Activated CD4-positive, alpha-beta T cell treated with anti-CD3 and anti-CD28 coated beads for 48 hours (primary cell): ENCODE measurements around the gene RAB9A.
A peak's percentile ranks its signal among the peaks of the same experiment; 100 is the strongest.
"Not testable (repeated sequence)": the region's sequence is repeated elsewhere in the genome, so short reads cannot be mapped to it uniquely, and the experiment has no call there.

Experiments
- DNase-seq: peaks from one replicate; pipeline ENCODE4 v3.0.0-alpha.2; 2020

RAB9A gene, protein sequence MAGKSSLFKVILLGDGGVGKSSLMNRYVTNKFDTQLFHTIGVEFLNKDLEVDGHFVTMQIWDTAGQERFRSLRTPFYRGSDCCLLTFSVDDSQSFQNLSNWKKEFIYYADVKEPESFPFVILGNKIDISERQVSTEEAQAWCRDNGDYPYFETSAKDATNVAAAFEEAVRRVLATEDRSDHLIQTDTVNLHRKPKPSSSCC

DNA sequence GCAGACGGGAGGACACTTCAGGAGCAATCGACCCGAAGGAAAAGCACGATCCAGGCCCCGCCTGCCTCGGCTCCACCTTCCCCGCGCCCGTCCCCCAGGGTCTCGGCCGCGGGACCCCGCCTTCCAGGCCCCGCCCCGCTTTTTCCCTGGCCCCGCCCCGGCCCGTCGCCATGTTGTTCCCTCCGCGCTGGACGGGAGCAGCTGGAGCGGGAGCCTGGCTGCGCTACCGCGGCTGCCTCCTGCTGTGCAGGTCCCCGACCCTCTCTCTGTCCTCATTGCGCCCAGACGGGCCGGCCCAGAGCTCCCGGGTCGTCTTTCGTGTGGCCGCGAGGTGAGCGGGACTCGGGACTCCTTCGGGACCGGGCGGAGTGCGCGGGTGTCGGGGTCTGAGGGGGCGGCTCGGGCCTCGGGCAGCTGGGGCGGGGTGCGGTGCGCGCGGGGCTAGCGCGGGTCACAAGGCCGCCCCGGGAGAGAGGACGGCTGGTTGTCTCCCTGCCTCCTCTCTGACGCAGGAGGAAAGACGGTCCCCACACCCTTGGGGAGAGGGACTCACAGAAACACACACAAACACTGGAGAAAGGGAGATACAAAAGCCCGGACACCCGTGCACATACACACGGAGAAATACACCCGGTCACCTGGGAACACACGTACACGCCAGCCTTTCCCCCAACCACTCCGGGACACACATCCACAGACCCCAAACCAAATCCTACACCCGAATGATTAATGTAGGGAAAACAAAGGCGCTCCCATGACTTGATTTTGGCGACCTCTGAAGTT lies at the start of gene RAB9A:
RAB9A (plus strand) TSS at position 171 of the 783 bp plus-strand sequence. CDS start 19,619 bp downstream, outside the sequence.
- peak; percentile 87 for DNase-seq

DNA sequence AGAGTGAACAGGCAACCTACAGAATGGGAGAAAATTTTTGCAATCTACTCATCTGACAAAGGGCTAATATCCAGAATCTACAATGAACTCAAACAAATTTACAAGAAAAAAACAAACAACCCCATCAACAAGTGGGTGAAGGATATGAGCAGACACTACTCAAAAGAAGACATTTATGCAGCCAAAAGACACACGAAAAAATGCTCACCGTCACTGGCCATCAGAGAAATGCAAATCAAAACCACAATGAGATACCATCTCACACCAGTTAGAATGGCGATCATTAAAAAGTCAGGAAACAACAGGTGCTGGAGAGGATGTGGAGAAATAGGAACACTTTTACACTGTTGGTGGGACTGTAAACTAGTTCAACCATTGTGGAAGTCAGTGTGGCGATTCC lies 47.2 kb upstream of the RAB9A start:
- DNase-seq = not testable (repeated sequence)

GRCh38 chrX:13645464-13646153 lies 43.3 kb upstream of the RAB9A start:
- no peak for DNase-seq

- peak; percentile 41 for DNase-seq
Measured at GRCh38 chrX:13646154-13646549, 42.8 kb upstream of the RAB9A start.

DNA sequence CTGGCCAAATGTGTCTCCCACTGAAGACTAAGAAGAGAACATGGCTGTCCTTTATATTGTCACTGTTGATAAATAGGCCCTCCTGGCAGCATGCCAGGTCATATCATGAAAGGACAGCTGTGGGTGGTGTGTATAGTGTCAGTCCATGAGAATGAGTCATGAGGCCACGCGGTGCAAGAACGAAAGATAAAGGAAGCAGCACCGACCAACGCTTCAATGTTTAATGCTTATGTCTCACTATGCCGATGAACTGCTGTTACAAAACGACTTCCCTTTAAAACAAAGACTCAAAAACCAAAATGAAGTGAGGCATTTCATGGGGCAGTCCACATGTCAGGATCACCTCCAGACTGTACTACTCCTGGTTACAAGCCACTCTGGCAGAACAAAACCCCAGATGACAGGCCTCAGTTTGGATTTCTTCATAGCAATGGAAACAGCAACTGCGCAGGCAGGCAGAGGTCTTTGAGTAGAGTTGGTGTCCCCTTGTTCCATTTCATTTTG lies 41.2 kb upstream of the RAB9A start:
- peak; percentile 74 for DNase-seq

DNA sequence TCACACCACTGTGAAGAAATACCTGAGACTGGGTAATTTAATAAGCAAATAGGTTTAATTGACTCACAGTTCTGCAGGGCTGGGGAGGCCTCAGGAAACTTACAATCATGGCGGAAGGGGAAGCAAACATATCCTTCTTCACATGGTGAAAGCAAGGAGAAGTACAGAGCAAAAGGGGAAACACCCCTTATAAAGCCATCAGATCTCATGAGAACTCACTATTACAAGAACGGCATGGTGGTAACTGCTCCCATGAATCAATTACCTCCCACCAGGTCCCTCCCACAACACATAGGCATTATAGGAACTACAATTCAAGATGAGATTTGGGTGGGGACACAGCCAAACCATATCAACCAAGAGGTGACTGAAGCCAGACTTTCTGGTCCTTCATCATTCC lies 40.6 kb upstream of the RAB9A start:
- DNase-seq = not testable (repeated sequence)

DNA sequence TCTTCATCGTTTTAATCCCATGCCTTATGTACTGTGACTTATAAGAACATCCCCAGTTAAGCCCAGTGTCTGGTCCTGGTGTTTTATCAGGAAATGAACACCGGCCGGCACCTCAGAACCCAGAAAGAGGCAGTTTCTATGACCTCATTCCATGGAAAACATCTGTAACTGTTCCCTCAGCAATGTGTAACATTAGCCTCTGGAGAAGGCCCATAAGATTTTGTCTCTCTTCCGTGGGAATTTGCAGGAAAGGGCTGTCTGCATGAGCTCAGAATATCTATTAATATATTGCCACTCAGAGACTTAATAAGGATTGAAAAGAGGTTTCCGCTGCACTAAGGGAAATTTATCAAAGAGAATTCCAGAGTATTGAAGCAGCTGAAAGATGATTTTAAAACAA lies 39.1 kb upstream of the RAB9A start:
- no peak for DNase-seq

DNA sequence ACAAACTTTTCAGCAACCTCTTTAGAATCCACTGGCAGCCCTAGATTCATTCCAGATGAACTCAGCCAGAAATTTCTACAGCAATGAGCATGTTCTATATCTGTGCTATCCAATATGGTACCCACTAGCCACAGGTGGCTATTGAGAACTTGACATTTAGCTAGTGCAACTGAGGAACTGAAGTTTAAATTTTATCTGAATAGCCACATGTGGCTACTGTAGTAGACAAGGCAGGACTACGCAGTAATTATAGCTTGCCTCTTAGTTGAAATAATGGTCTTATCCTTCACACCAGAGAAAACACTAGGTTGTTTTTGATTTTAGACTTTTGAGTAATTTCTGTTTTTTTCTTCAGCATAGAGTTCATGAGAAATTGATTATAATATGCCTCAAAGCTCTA lies 38.6 kb upstream of the RAB9A start:
- DNase-seq = no peak

DNA sequence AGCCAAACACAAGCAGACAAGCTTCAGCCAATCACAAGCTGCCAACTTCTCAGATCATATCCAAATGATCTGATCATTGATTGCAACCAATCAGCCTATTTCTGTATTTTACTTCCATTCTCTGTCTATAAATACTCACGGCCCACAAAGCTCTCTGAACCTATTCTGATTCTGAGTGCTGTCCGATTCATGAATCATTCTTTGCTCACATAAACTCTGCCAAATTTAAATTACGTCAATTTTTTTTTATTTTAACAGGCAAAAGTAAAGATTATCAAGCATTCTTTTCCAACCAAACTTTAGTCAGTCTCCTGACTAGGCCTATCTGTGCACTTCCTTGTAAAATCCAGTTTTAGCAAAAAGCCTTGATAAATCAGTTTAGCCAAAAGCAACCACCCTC lies 37.8 kb upstream of the RAB9A start:
- no peak for DNase-seq

- DNase-seq = no peak
Measured at GRCh38 chrX:13652287-13652793, 36.6 kb upstream of the RAB9A start.

DNA sequence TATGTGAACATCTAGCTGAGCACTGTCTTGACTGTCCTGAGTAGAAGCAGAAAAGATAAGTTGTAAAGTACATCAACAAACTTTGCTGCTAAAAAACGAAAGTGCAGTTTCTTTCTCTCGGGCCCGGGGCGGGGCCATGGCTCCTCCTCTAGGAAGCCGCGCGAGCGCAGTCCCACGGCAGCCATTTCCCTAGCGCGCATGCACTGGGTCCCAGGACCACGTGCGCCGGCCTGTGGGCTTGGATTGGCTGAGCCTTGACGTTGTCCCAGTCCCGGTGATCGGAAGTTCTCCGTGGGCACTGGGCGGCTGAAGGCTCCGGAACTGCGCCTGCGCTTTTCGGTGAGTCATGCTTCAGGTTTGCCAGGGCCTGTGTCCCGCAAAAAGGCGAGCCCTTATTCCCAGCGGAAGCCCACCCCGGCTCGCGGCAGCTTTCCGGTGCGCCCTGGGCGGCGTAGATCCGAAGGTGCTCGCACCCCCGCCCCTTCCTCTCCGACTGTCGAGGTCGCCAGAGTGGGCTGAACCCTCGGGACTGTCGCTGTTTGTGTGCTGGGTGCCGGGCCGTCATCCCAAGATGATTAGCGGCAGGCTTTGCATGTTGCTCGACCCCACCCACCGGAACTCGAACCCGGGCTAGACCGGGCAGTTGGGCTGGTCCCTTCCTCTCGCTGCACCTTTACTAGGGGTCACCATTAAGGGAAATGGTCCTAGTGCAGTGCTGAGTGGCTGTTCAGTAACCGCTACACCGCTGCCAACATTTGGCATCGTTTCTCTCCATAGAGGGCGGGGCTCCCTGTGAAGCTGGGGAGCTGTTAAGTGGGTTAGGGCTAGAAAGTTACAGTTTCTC lies 35.9 kb upstream of the RAB9A start, which contains the start of gene TCEANC:
TCEANC (plus strand) TSS at position 292 of the 844 bp plus-strand sequence. CDS start 9,368 bp downstream, outside the sequence.
- DNase-seq = peak; percentile 94

GRCh38 chrX:13654116-13654515 lies 34.8 kb upstream of the RAB9A start:
- no peak for DNase-seq

- no peak for DNase-seq
Measured at GRCh38 chrX:13655674-13656073, 33.3 kb upstream of the RAB9A start.

- DNase-seq = no peak
Measured at GRCh38 chrX:13658602-13659001, 30.3 kb upstream of the RAB9A start.

DNA sequence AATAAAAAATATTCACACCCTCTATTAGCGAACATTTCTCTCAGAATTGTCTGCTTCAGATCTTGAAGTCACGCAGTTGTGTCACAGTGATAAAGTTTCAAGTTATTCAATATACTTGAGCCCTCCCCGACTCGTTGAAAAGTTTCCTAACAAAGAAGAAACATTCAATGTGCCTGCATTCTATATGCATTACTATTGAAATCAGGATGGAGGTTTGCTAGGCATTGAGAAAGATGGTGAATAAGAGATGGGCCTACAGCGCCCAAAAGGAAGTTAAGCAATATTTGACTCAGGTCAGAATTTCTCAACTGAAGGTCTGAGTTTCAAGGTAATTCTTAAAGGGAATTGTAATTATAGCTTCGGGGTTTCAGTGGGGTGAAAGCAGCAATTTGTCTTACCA lies 29.9 kb upstream of the RAB9A start:
- DNase-seq = no peak

GRCh38 chrX:13661735-13662288 lies 27.1 kb upstream of the RAB9A start:
- DNase-seq = peak; percentile 9

DNA sequence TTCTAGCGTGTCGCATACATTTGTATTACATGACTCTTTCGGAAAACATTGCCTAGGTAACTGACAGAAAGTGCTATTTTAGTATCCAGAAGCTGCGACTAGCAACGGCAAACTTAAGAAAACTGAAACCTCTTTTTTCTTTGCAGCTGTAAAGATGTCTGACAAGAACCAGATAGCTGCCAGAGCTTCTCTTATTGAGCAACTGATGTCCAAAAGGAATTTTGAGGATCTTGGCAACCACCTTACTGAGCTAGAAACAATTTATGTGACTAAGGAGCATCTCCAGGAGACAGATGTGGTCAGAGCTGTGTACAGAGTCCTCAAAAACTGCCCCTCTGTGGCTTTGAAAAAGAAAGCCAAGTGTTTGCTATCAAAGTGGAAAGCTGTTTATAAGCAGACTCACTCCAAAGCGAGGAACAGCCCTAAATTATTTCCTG lies 26.6 kb upstream of the RAB9A start:
- no peak for DNase-seq

- DNase-seq = no peak
Measured at GRCh38 chrX:13664020-13664419, 24.9 kb upstream of the RAB9A start.

DNA sequence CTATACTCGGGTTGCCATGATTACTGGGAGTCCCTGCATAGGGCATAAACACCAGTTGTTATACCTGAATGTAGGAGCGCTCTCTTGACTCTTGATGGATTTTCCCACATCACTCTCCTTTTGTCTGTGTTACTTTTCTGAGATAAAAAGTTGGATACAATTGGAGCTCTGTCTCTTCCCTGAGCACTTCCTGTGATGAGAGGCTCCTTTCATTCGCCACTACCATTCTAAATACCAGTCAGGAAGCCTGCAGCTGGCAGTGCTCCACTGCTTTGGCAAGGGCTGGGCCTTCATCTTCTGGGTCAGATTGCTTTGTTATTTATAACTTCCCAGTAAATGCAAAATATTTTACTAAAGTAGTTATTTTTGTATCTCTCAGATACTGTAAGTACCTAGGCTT lies 22.1 kb upstream of the RAB9A start:
- no peak for DNase-seq

DNA sequence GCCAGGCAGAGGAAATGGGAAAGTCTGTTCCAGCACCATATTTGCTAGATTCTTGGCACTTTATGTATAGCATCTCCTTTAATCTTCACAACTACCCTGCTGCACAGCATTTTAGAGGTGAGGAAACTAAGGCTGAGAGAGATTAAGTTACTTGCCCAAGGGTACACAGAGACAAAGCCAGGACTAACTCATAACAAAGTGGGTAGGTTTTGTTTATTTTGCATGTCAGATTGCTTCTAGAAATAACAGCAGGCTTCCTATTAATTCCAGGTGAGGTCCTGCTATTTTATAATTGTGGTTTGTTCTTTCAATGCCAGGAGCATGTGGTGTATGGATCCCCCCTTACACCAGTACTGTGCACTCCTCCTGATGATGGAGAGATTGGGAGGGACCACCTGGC lies 21.0 kb upstream of the RAB9A start:
- DNase-seq = no peak

GRCh38 chrX:13669246-13669737 lies 19.6 kb upstream of the RAB9A start:
- DNase-seq = peak; percentile 65

GRCh38 chrX:13669755-13670154 lies 19.2 kb upstream of the RAB9A start:
- DNase-seq = not testable (repeated sequence)
